Omental fat pad (tissue), 4 donors: ENCODE results near the gene PRKD3. TPM values are rescaled to one million over a fixed set of nuclear protein-coding genes. Genes with fewer than 3 reads are reported as not detected.

Experiments
- ATAC-seq: fragments of 150-250 bp; one replicate; pipeline ENCODE4 v1.9.1; 2016; ENCODE audit warnings: mild to moderate bottlenecking, moderate library complexity; ENCODE audit not compliant: low FRiP score
- DNase-seq: peaks from one replicate; pipeline ENCODE4 v3.0.0-alpha.2; 2019; ENCODE audit warnings: low spot score
- total RNA-seq, 4 donors: library from RNA; depleted of rRNA; stranded (reverse); fragments of >200 nt; gene quantifications; one replicate each; pipeline ENCODE4 v1.1.0, GENCODE V29; 2016
- TF ChIP-seq, protein P1 (sequence below), 3 donors: fragments of 450-650 bp; IDR thresholded peaks; one replicate each; pipeline ENCODE4 v1.5.1; 2016 to 2017; ENCODE audit warnings: antibody characterized with exemption in 3 of 3, mild to moderate bottlenecking in 3 of 3, moderate library complexity in 2 of 3

PRKD3 gene
- total RNA-seq, 4 donors from 2014 or later, result 26.4 to 68.3 (median 42.3) TPM

DNA sequence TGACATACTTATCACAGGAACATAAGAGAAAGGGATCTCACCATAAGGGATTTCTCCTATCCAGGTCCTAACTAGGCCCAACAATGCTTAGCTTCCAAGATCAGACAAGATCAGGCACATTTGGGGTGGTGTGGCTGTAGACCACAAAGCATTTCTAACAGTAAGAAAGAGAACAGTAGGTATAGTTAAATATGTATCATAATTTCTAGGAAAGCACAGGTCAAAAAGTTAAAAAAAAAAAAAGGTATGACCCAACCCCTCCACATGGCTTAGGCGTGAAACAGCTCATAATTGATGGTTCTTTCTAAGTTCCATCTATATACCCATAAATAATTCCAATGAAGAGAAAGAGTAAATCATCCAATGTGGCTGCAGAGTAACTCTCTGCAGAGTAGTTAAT is 6.9 kb downstream of the PRKD3 start:
- TF ChIP-seq, protein P1, sequence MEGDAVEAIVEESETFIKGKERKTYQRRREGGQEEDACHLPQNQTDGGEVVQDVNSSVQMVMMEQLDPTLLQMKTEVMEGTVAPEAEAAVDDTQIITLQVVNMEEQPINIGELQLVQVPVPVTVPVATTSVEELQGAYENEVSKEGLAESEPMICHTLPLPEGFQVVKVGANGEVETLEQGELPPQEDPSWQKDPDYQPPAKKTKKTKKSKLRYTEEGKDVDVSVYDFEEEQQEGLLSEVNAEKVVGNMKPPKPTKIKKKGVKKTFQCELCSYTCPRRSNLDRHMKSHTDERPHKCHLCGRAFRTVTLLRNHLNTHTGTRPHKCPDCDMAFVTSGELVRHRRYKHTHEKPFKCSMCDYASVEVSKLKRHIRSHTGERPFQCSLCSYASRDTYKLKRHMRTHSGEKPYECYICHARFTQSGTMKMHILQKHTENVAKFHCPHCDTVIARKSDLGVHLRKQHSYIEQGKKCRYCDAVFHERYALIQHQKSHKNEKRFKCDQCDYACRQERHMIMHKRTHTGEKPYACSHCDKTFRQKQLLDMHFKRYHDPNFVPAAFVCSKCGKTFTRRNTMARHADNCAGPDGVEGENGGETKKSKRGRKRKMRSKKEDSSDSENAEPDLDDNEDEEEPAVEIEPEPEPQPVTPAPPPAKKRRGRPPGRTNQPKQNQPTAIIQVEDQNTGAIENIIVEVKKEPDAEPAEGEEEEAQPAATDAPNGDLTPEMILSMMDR (IDR thresholded peaks at IDR 0.05), result no peak
- DNase-seq (no peak), ATAC-seq (no peak)

DNA sequence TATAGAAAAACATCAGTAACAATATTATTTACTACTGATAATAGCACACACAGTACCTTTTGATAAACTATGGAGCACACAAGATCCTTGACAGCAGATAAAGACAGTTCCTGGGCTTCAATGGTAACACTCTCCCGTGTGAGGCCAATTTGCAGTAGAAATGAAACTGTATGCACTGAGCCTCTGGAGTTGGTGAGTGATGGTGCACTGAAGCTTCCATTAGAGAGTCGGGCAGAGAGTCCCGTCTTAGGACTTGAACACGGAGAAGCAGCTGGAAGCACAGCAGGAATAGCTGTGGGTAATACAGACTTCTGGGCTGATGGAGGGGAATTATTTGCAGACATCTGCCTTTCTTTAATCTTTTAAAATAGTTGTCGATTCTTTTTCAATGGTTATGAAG is 8.5 kb downstream of the PRKD3 start:
- TF ChIP-seq, protein P1 (IDR thresholded peaks at IDR 0.05), result no peak
- ATAC-seq (no peak), DNase-seq (no peak)

DNA sequence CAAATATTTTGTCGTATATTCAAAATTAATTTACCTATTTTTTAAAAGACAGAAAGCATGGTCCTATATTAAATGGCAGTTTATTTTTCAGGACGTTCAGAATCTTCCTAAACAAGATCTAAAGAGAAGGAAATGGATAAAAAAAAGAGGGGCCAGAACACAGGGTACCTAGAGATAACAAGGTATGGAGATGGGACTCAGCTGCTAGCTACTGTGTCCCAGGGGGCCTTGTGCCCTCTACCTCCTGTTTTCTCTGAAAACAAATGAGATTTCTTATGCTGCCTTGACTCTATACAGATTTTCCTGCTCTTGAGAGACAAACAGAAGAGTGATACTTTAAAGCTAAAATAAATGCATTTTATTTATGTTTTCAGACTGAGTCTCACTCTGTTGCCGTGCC is 9.3 kb downstream of the PRKD3 start:
- ATAC-seq (no peak), DNase-seq (no peak)
- TF ChIP-seq, protein P1 (IDR thresholded peaks at IDR 0.05), result no peak

DNA sequence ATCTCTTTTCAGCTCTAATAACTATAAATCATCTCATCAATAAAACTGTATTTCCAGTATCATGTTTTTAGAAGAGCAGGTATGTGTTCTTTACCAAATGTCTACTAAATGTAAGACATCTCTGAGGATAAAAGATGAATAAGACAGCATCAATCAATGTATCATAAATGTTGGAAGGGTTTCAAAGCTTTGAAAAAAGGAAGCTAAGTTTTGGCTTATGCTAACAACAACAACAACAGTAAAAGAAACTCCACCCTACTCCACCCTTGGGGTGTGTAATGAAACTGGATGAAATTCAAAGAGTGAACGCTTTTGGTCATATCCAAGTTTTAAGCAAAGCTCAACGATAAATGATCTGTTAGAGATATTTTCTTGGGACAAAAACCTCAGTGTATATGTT is 17.1 kb downstream of the PRKD3 start:
- no peak for DNase-seq
- TF ChIP-seq, protein P1 (IDR thresholded peaks at IDR 0.05), result no peak
- ATAC-seq, result no peak

DNA sequence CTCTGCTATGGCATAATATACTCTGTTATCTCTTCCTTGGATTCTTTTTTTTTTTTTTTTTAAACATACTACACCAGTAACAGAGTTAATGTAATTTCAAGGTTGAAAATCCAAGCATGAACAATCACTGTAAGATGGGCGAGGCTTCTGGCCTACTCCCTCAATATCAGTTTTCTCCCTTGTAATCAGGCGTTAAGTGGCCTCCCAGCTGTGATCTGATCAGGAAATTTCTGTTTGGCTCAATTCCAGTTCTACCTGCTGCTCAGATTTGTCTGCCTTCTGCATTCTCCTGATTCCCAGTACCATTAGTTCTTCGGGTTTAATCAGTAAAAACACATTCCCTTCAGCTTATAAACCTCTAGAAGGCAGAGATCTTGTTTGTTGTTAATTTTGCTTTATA is 18.6 kb downstream of the PRKD3 start:
- ATAC-seq (no peak), DNase-seq (no peak)
- TF ChIP-seq, protein P1 (IDR thresholded peaks at IDR 0.05), result no peak

DNA sequence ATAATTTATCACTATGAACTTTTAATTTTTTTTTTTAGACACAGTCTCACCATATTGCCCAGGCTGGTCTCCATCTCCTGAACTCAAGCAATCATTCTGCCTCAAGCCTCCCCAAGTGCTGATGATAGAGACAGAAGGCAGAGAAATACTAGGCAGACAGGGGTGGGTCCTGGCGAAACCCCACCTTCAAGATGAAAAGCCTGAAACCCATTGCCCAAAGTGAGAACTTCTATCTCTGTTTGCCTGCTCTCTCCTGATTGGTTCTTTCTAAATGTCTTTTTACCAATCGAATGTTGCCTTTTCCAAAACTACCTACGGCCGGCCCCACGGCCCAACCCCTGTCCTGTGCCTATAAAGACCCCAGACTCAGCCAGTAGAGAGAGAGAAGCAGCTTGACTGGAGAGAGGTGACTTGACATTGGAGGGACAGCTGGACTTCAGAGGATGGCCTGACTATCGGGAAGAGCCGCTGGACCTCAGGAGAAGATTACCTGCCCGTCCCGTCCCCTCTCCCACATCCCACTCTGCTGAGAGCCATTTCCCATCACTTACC is 21.9 kb downstream of the PRKD3 start:
- DNase-seq, result no peak
- TF ChIP-seq, protein P1 (IDR thresholded peaks at IDR 0.05), result no peak

DNA sequence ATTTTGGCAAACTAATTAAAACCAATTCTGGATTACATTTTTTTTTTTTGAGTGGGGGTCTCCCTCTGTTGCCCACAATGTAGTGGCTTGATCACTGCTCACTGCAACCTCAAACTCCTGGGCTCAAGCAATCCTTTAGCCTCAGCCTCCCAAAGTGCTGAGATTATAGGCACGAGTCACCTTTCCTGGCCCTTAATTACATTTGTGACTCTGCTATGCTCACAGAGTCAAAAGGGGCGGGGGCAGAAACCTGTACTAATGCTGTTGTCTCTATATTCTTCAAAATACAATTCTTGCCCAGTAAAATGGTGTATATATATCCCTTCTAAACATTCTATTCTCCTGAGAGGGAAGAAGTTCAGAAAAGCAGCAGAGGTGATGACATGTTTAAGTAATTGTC is 23.2 kb downstream of the PRKD3 start:
- DNase-seq (no peak), ATAC-seq (no peak)
- TF ChIP-seq, protein P1 (IDR thresholded peaks at IDR 0.05), result no peak

More for the DNA sequence above, 21.9 kb downstream of the PRKD3 start:
- no peak for ATAC-seq
